Muscle layer of colon (tissue), 2 donors: ENCODE results near the gene ENO3.
"Not testable (repeated sequence)": the region's sequence is repeated elsewhere in the genome, so short reads cannot be mapped to it uniquely, and the experiment has no call there.

Source experiments
- H3K27ac ChIP-seq: one replicate; pipeline ENCODE4 v1.7.0; 2013; ENCODE audit warnings: low read depth, mild to moderate bottlenecking, low read length, moderate library complexity
- H3K27me3 ChIP-seq, 2 donors: one replicate each; pipeline ENCODE4 v1.7.0; 2013; ENCODE audit warnings: low read length in 2 of 2, mild to moderate bottlenecking in 2 of 2; ENCODE audit not compliant: insufficient read depth in 2 of 2, control insufficient read depth in 1 of 2
- H3K36me3 ChIP-seq: one replicate; pipeline ENCODE4 v1.7.0; 2013; ENCODE audit warnings: mild to moderate bottlenecking, low read length; ENCODE audit not compliant: insufficient read depth
- H3K4me1 ChIP-seq: one replicate; pipeline ENCODE4 v1.7.0; 2013; ENCODE audit warnings: mild to moderate bottlenecking, low read length; ENCODE audit not compliant: insufficient read depth
- H3K4me3 ChIP-seq, 2 donors: one replicate each; pipeline ENCODE4 v1.7.0; 2013; ENCODE audit warnings: low read length in 2 of 2, low read depth in 1 of 2, mild to moderate bottlenecking in 1 of 2, moderate library complexity in 1 of 2
- H3K9ac ChIP-seq: one replicate; pipeline ENCODE4 v1.7.0; 2013; ENCODE audit warnings: low read length
- H3K9me3 ChIP-seq: one replicate; pipeline ENCODE4 v1.7.0; 2013; ENCODE audit warnings: mild to moderate bottlenecking, low read length
- donor health status: abdominal sarcoma.
- donor health status: Adenocarcinoma of cecum.

The ENO3 gene

DNA sequence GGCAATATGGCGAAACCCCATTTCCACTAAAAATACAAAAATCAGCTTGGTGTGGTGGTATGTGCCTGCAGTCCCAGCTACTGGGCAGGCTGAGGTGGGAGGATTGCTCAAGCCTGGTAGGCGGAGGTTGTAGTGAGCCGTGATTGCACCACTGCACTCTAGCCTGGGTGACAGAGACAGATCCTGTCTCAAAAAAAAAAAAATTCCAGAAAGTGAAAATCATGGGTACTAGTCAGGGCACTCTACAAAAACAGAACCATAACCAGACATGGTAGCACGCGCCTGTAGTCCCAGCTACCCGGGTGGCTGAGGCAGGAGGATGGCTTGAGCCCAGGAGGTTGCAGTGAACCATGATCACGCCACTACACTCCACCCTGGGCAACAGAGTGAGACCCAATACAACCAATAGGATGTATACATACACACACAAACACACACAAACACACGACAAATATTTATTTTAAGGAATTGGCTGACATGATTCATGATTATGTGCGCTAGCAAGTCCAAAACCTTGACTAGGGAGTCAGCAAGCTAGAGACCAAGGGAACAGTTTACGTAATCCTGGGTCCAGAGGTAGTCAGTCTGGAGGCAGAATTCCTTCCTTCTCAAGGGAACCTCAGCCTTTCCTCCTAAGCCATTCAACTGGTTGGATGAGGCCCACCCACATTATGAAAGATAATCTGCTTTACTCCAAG is 30.4 kb upstream of the ENO3 start:
- no peak overlapping the region for H3K4me3 ChIP-seq

GRCh38 chr17:4921320-4921719 is 29.6 kb upstream of the ENO3 start:
- no peak overlapping the region for H3K4me3 ChIP-seq
- H3K4me1 ChIP-seq: no peaks in the 10 kb centered on the region
- H3K9me3 ChIP-seq: no peaks in the 10 kb centered on the region
- H3K27ac ChIP-seq: no peak overlapping the region
- H3K36me3 ChIP-seq: no peaks in the 10 kb centered on the region
- no peaks in the 10 kb centered on the region for H3K27me3 ChIP-seq
- H3K9ac ChIP-seq: no peak overlapping the region

More for the DNA sequence above, 30.4 kb upstream of the ENO3 start:
- Histone ChIP-seq H3K9ac (no peak overlapping the region), H3K27ac (no peak overlapping the region), H3K9me3 (no peaks in the 10 kb centered on the region), H3K4me1 (no peaks in the 10 kb centered on the region), H3K36me3 (no peaks in the 10 kb centered on the region), H3K27me3 (no peaks in the 10 kb centered on the region)

- not testable (repeated sequence) for H3K27me3 ChIP-seq, H3K4me1 ChIP-seq, H3K4me3 ChIP-seq, H3K27ac ChIP-seq, H3K36me3 ChIP-seq, H3K9me3 ChIP-seq, H3K9ac ChIP-seq
These were observed 24.2 kb upstream of the ENO3 start for GRCh38 chr17:4926577-4927335.

GRCh38 chr17:4928881-4929280 is 22.0 kb upstream of the ENO3 start:
- no peak overlapping the region for H3K4me3 ChIP-seq
- no peaks in the 10 kb centered on the region for H3K27me3 ChIP-seq
- no peaks in the 10 kb centered on the region for H3K9me3 ChIP-seq
- H3K4me1 ChIP-seq: peaks cover under 1% of the 10 kb centered on the region
- H3K36me3 ChIP-seq: no peaks in the 10 kb centered on the region
- H3K9ac ChIP-seq: no peak overlapping the region
- H3K27ac ChIP-seq: no peak overlapping the region

DNA sequence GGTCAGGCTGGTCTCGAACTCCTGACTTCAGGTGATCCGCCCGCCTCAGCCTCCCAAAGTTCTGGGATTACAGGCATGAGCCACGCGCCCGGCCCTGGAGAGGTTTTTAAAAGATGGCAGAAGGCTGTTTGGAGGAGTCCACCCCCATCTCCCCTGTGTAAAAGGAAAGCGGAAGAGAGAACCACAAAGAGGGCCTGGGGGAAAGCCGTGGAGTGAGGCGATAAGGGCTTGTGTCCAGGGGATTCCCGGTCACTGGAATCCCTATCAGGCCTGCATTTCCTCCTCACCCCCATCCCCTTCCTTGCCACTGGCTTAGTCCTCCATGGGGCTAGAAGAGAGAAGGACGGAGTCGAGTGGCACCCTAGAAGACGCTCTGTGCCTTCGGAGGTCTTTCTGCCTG is 19.0 kb upstream of the ENO3 start, which contains the start of gene GP1BA:
GP1BA (plus strand) TSS at position 315 of the 400 bp plus-strand sequence. CDS start 328 bp downstream, outside the sequence.
- peaks cover 12% of the 10 kb centered on the region for H3K36me3 ChIP-seq
- H3K4me1 ChIP-seq: peaks cover 9% of the 10 kb centered on the region
- no peak within 1 kb of the TSS for H3K9ac ChIP-seq
- H3K4me3 ChIP-seq: no peak within 1 kb of the TSS
- H3K27me3 ChIP-seq: no peaks in the 10 kb centered on the region
- no peak within 1 kb of the TSS for H3K27ac ChIP-seq
- H3K9me3 ChIP-seq: no peaks in the 10 kb centered on the region

DNA sequence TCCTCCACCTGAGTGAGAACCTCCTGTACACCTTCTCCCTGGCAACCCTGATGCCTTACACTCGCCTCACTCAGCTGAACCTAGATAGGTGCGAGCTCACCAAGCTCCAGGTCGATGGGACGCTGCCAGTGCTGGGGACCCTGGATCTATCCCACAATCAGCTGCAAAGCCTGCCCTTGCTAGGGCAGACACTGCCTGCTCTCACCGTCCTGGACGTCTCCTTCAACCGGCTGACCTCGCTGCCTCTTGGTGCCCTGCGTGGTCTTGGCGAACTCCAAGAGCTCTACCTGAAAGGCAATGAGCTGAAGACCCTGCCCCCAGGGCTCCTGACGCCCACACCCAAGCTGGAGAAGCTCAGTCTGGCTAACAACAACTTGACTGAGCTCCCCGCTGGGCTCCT is 18.2 kb upstream of the ENO3 start:
- Histone ChIP-seq H3K27me3 (no peaks in the 10 kb centered on the region), H3K9ac (no peak overlapping the region), H3K36me3 (peaks cover 18% of the 10 kb centered on the region), H3K4me1 (peaks cover 9% of the 10 kb centered on the region), H3K27ac (no peak overlapping the region), H3K4me3 (no peak overlapping the region), H3K9me3 (no peaks in the 10 kb centered on the region)

- Histone ChIP-seq H3K36me3 (peaks cover 27% of the 10 kb centered on the region), H3K4me1 (peaks cover 18% of the 10 kb centered on the region), H3K4me3 (peak overlapping the region in 1 of 2 donors; percentile 43), H3K9ac (no peak overlapping the region), H3K27me3 (no peaks in the 10 kb centered on the region), H3K27ac (no peak overlapping the region), H3K9me3 (no peaks in the 10 kb centered on the region)
These were observed 17.3 kb upstream of the ENO3 start for GRCh38 chr17:4933646-4934045.

DNA sequence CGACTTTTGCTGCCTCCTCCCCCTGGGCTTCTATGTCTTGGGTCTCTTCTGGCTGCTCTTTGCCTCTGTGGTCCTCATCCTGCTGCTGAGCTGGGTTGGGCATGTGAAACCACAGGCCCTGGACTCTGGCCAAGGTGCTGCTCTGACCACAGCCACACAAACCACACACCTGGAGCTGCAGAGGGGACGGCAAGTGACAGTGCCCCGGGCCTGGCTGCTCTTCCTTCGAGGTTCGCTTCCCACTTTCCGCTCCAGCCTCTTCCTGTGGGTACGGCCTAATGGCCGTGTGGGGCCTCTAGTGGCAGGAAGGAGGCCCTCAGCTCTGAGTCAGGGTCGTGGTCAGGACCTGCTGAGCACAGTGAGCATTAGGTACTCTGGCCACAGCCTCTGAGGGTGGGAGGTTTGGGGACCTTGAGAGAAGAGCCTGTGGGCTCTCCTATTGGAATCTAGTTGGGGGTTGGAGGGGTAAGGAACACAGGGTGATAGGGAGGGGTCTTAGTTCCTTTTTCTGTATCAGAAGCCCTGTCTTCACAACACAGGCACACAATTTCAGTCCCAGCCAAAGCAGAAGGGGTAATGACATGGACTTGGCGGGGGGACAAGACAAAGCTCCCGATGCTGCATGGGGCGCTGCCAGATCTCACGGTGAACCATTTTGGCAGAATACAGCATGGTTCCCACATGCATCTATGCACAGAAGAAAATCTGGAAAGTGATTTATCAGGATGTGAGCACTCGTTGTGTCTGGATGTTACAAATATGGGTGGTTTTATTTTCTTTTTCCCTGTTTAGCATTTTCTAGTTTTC is 16.5 kb upstream of the ENO3 start:
- Histone ChIP-seq H3K27me3 (no peaks in the 10 kb centered on the region), H3K36me3 (peaks cover 30% of the 10 kb centered on the region), H3K9me3 (no peaks in the 10 kb centered on the region), H3K4me1 (peaks cover 24% of the 10 kb centered on the region), H3K9ac (no peak overlapping the region), H3K4me3 (peak overlapping the region in 1 of 2 donors; percentile 43), H3K27ac (no peak overlapping the region)

DNA sequence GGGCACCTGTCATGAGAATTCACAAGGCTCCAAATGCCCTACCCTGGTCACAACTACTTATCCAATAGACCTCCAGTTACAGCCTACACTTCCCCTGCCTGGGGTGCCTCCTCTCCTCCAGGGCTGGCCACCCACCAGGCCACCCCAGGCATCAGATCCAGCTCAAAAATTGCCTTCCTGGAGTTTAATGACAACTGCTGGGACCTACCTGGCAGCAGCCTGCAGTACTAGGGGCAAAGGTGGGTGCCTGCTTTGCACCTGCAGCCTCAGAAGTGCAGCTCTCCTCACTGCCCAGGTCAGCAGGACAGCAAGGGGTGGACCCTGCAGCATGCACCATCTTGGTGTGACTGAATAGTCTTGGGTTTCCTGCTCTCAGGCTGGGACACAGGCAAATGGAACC is 15.3 kb upstream of the ENO3 start:
- no peak overlapping the region for H3K9ac ChIP-seq
- no peak overlapping the region for H3K27ac ChIP-seq

DNA sequence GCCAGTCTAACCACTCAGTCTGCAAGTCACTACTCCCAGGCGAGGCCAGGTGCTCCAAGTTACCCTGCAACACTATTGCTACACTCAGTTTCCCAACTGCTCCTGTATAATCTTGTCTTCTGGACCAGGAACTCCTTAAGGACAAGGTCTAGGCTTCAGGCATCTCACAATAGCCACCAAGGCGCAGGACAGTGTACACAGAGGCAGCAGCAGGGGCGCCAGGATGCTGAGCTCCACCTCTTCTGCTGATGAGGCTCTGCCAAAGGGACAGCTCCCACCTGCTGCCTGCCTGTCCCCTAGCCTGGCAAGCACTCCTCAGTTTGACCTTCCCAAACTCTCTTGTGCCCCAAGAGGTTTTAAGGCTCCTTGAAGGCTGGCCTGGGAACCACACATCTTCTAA is 14.5 kb upstream of the ENO3 start:
- no peaks in the 10 kb centered on the region for H3K27me3 ChIP-seq
- no peak overlapping the region for H3K9ac ChIP-seq
- H3K4me3 ChIP-seq: no peak overlapping the region
- no peaks in the 10 kb centered on the region for H3K9me3 ChIP-seq
- H3K27ac ChIP-seq: no peak overlapping the region
- peaks cover 30% of the 10 kb centered on the region for H3K4me1 ChIP-seq
- peaks cover 30% of the 10 kb centered on the region for H3K36me3 ChIP-seq

More for the DNA sequence above, 15.3 kb upstream of the ENO3 start:
- peaks cover 30% of the 10 kb centered on the region for H3K36me3 ChIP-seq
- peaks cover 24% of the 10 kb centered on the region for H3K4me1 ChIP-seq
- no peaks in the 10 kb centered on the region for H3K27me3 ChIP-seq
- no peak overlapping the region for H3K4me3 ChIP-seq
- H3K9me3 ChIP-seq: no peaks in the 10 kb centered on the region

- Histone ChIP-seq H3K27me3 (no peaks in the 10 kb centered on the region), H3K9ac (no peak overlapping the region), H3K9me3 (no peaks in the 10 kb centered on the region), H3K36me3 (peaks cover 35% of the 10 kb centered on the region), H3K4me3 (no peak overlapping the region), H3K4me1 (peaks cover 41% of the 10 kb centered on the region), H3K27ac (no peak overlapping the region)
These were observed 13.4 kb upstream of the ENO3 start for GRCh38 chr17:4937553-4937952.
